Esophagus muscularis mucosa (tissue), 3 donors: ENCODE data around the gene FAM3C.

Experiments used
- EP300 ChIP-seq: sonication (generic); formaldehyde crosslinking; IDR thresholded peaks from one replicate; pipeline ENCODE4 v1.6.1; 2017; ENCODE audit warnings: antibody characterized with exemption
- TF ChIP-seq, protein P1 (sequence below), 3 experiments: fragments of 200-600 bp in 2 of 3; fragments of 450-650 bp in 1 of 3; sonication (generic) in 2 of 3; IDR thresholded peaks; one replicate each; pipeline ENCODE4 v1.5.1; 2017 to 2019; ENCODE audit warnings: antibody characterized with exemption in 3 of 3, mild to moderate bottlenecking in 2 of 3, moderate library complexity in 1 of 3

- TF ChIP-seq, protein P1, sequence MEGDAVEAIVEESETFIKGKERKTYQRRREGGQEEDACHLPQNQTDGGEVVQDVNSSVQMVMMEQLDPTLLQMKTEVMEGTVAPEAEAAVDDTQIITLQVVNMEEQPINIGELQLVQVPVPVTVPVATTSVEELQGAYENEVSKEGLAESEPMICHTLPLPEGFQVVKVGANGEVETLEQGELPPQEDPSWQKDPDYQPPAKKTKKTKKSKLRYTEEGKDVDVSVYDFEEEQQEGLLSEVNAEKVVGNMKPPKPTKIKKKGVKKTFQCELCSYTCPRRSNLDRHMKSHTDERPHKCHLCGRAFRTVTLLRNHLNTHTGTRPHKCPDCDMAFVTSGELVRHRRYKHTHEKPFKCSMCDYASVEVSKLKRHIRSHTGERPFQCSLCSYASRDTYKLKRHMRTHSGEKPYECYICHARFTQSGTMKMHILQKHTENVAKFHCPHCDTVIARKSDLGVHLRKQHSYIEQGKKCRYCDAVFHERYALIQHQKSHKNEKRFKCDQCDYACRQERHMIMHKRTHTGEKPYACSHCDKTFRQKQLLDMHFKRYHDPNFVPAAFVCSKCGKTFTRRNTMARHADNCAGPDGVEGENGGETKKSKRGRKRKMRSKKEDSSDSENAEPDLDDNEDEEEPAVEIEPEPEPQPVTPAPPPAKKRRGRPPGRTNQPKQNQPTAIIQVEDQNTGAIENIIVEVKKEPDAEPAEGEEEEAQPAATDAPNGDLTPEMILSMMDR (IDR thresholded peaks at IDR 0.05) = no peak
- no peak for TF ChIP-seq EP300
Measured at GRCh38 chr7:121436688-121437087, 40.6 kb upstream of the FAM3C start.
